K562 (cell line): ENCODE data around the gene MYB. TPM values are rescaled to one million over a fixed set of nuclear protein-coding genes. Genes with fewer than 3 reads are reported as not detected.
A peak's percentile ranks its signal among the peaks of the same experiment; 100 is the strongest.

ENCODE experiments used
- BACH1 ChIP-seq: fragments of 200-800 bp; sonication (Bioruptor generic); IDR thresholded peaks from 2 replicates; pipeline ENCODE4 v1.6.1; 2016; ENCODE audit warnings: missing genetic modification characterization, missing compliant biosample characterization
- ELF2 ChIP-seq: fragments of 250-450 bp; sonication (Bioruptor Pico); IDR thresholded peaks from 2 replicates; pipeline ENCODE4 v1.5.0; 2021; ENCODE audit warnings: mild to moderate bottlenecking
- ETS2 ChIP-seq: IDR thresholded peaks from 2 replicates; pipeline ENCODE4 v1.6.1; 2016; ENCODE audit warnings: borderline replicate concordance, missing genetic modification characterization, mild to moderate bottlenecking, moderate library complexity, missing compliant biosample characterization; ENCODE audit not compliant: poor library complexity, severe bottlenecking
- FOXK2 ChIP-seq, 2 experiments: fragments of 450-650 bp; IDR thresholded peaks in 1 of 2; conservative IDR thresholded peaks in 1 of 2; 2 replicates each; pipeline ENCODE4 v1.6.1; 2016; ENCODE audit warnings: low read depth in 2 of 2, mild to moderate bottlenecking in 1 of 2
- HDAC8 ChIP-seq: fragments of 450-650 bp; IDR thresholded peaks from 2 replicates; pipeline ENCODE4 v1.6.1; 2016; ENCODE audit warnings: mild to moderate bottlenecking, missing genetic modification characterization, moderate library complexity, missing compliant biosample characterization
- ILF3 ChIP-seq: fragments of 450-650 bp; IDR thresholded peaks from 2 replicates; pipeline ENCODE4 v1.6.1; 2018; ENCODE audit warnings: antibody characterized with exemption, mild to moderate bottlenecking, moderate library complexity, borderline replicate concordance
- NFATC3 ChIP-seq: fragments of 450-650 bp; IDR thresholded peaks from 2 replicates; pipeline ENCODE4 v1.6.1; 2017; ENCODE audit warnings: mild to moderate bottlenecking
- NONO ChIP-seq, 2 experiments: fragments of 200-400 bp in 1 of 2; fragments of 450-650 bp in 1 of 2; formaldehyde crosslinking in 1 of 2; IDR thresholded peaks; 2 replicates each; pipeline ENCODE4 v1.6.1; 2017; ENCODE audit warnings: low read depth in 2 of 2, mild to moderate bottlenecking in 2 of 2, moderate library complexity in 2 of 2, low read length in 1 of 2
- POLR2B ChIP-seq: fragments of 450-650 bp; IDR thresholded peaks from 2 replicates; pipeline ENCODE4 v1.6.1; 2018; ENCODE audit warnings: low read depth; ENCODE audit not compliant: partially characterized antibody
- PREB ChIP-seq: sonication (generic); formaldehyde crosslinking; IDR thresholded peaks from 2 replicates; pipeline ENCODE4 v1.8.1; 2023; ENCODE audit warnings: mild to moderate bottlenecking, missing genetic modification reagents
- SRSF1 ChIP-seq: fragments of 200-400 bp; formaldehyde crosslinking; IDR thresholded peaks from 2 replicates; pipeline ENCODE4 v1.6.1; 2017; ENCODE audit warnings: mild to moderate bottlenecking, low read depth, low read length, moderate library complexity
- TAF15 ChIP-seq: fragments of 200-400 bp; formaldehyde crosslinking; IDR thresholded peaks from 2 replicates; pipeline ENCODE4 v1.6.1; 2017; ENCODE audit warnings: mild to moderate bottlenecking, low read depth, low read length, moderate library complexity
- TFE3 ChIP-seq: fragments of 450-650 bp; formaldehyde crosslinking; IDR thresholded peaks from 2 replicates; pipeline ENCODE4 v1.4.0; 2020; ENCODE audit warnings: mild to moderate bottlenecking, mixed read lengths
- ZBTB12 ChIP-seq: fragments of 250-450 bp; sonication (Bioruptor Pico); IDR thresholded peaks from 2 replicates; pipeline ENCODE4 v1.4.0; 2020
- ZNF175 ChIP-seq: fragments of 200-800 bp; sonication (Bioruptor generic); IDR thresholded peaks from 2 replicates; pipeline ENCODE4 v1.6.1; 2016; ENCODE audit warnings: low read depth, mild to moderate bottlenecking, missing genetic modification characterization, missing compliant biosample characterization
- ZNF395 ChIP-seq: fragments of 200-800 bp; sonication (Bioruptor generic); IDR thresholded peaks from 2 replicates; pipeline ENCODE4 v1.6.1; 2017; ENCODE audit warnings: missing genetic modification characterization, missing compliant biosample characterization
- ZNF511 ChIP-seq: sonication (generic); formaldehyde crosslinking; IDR thresholded peaks from 2 replicates; pipeline ENCODE4 v1.8.0; 2022; ENCODE audit warnings: mild to moderate bottlenecking, missing genetic modification reagents
- ZNF655 ChIP-seq: fragments of 250-450 bp; sonication (Bioruptor Pico); IDR thresholded peaks from 2 replicates; pipeline ENCODE4 v1.5.0; 2021
- ZNF766 ChIP-seq: fragments of 200-800 bp; sonication (Bioruptor generic); conservative IDR thresholded peaks from 2 replicates; pipeline ENCODE4 v1.6.1; 2016; ENCODE audit warnings: missing genetic modification characterization, missing compliant biosample characterization
- polyA plus RNA-seq, 8 experiments: library from polyadenylated mRNA; depleted of rRNA in 4 of 8; stranded (reverse) in 5 of 8; unstranded in 3 of 8; fragments of >200 nt; fragmentation: Nextera tagmentation in 2 of 8; fragmentation: Illumina TruSeq in 1 of 8; extraction: Ambion mirVana in 2 of 8; extraction: Trizol in 1 of 8; gene quantifications; 2 replicates each; pipeline versions ENCODE4 v1.2.1 to v1.2.3, GENCODE V29; 2011 to 2014; ENCODE audit warnings: inconsistent platforms in 1 of 8, missing spikeins in 1 of 8
- total RNA-seq, 7 experiments: library from RNA; depleted of rRNA in 6 of 7; stranded (reverse); fragments of >200 nt in 6 of 7; fragmentation: Illumina TruSeq in 2 of 7; extraction: Trizol in 2 of 7; gene quantifications; 2 replicates each; pipeline versions ENCODE4 v1.2.1 to v1.2.3, GENCODE V29; 2011 to 2021; ENCODE audit warnings: low replicate concordance in 1 of 7

The MYB gene
- total and polyA plus RNA-seq, 9 of the 15 experiments (the other 6 are each of a cell fraction or from before 2014, with no cell fraction given) = 35.8 to 218 (median 140) TPM

- TF ChIP-seq ZNF655 (CRISPR knock-in tag) (no peak), NFATC3 (peak; percentile 64; the same call in 1 of the 2 replicates), ETS2 (tag) (no peak), POLR2B (no peak), ZBTB12 (CRISPR knock-in tag) (no peak), SRSF1 (no peak), NONO (IDR thresholded peaks at IDR 0.05; ENCODE audit: low read depth in 2 of 2, low read length in 1 of 2) (peak in 1 of 2 experiments; percentile 69; a peak in 1 of 4 replicates), ILF3 (no peak), ZNF395 (CRISPR knock-in tag) (no peak), BACH1 (tag) (peak; percentile 49; the same call in 1 of the 2 replicates), TFE3 (no peak), ZNF766 (0 out of 2 replicates have a peak, but pooled peaks have one; percentile 30), PREB (CRISPR knock-in tag) (no peak), TAF15 (no peak), HDAC8 (tag) (no peak), ZNF175 (CRISPR knock-in tag) (no peak), FOXK2 (conservative IDR thresholded peaks at IDR 0.05 in 1 of 2, IDR thresholded peaks at IDR 0.05 in 1 of 2; ENCODE audit: low read depth in 2 of 2) (peak; percentile 35 to 58; a peak in 1 of 4 replicates), ELF2 (no peak), ZNF511 (no peak)
Measured at GRCh38 chr6:135183532-135184440, 2.7 kb downstream of the MYB start (continued).
